Parathyroid adenoma (tissue), 2 donors: ENCODE measurements around the gene CHMP6.

ENCODE experiments used
- H2AFZ ChIP-seq: fragments of 300-600 bp; sonication (generic); one replicate; pipeline ENCODE4 v1.7.0; 2017; ENCODE audit warnings: antibody characterized with exemption, mild to moderate bottlenecking
- H3K27ac ChIP-seq: fragments of 300-600 bp; sonication (generic); one replicate; pipeline ENCODE4 v1.7.0; 2017
- H3K27me3 ChIP-seq: fragments of 300-600 bp; sonication (generic); one replicate; pipeline ENCODE4 v1.7.0; 2017; ENCODE audit warnings: low read length; ENCODE audit not compliant: control insufficient read depth, insufficient read depth
- H3K36me3 ChIP-seq: fragments of 300-600 bp; sonication (generic); one replicate; pipeline ENCODE4 v1.7.0; 2017; ENCODE audit warnings: low read length; ENCODE audit not compliant: control insufficient read depth, insufficient read depth
- H3K4me1 ChIP-seq: fragments of 300-600 bp; sonication (generic); one replicate; pipeline ENCODE4 v1.7.0; 2017; ENCODE audit warnings: control low read depth
- H3K4me2 ChIP-seq: fragments of 300-600 bp; sonication (generic); one replicate; pipeline ENCODE4 v1.7.0; 2017; ENCODE audit warnings: low read length
- H3K4me3 ChIP-seq: fragments of 300-600 bp; sonication (generic); one replicate; pipeline ENCODE4 v1.7.0; 2017; ENCODE audit warnings: low read depth, low read length
- H3K79me2 ChIP-seq: fragments of 300-600 bp; sonication (generic); one replicate; pipeline ENCODE4 v1.7.0; 2017; ENCODE audit warnings: control low read depth
- H3K9ac ChIP-seq: fragments of 300-600 bp; sonication (generic); one replicate; pipeline ENCODE4 v1.7.0; 2017; ENCODE audit warnings: mild to moderate bottlenecking
- H3K9me3 ChIP-seq: fragments of 300-600 bp; sonication (generic); one replicate; pipeline ENCODE4 v1.7.0; 2017; ENCODE audit warnings: low read length; ENCODE audit not compliant: control insufficient read depth
- TF ChIP-seq, protein P1 (sequence below): fragments of 300-600 bp; sonication (generic); IDR thresholded peaks from one replicate; pipeline ENCODE4 v1.7.0; 2017; ENCODE audit warnings: antibody characterized with exemption, mild to moderate bottlenecking
- donor health status: primary hyperparathyroidism.

Gene CHMP6

DNA sequence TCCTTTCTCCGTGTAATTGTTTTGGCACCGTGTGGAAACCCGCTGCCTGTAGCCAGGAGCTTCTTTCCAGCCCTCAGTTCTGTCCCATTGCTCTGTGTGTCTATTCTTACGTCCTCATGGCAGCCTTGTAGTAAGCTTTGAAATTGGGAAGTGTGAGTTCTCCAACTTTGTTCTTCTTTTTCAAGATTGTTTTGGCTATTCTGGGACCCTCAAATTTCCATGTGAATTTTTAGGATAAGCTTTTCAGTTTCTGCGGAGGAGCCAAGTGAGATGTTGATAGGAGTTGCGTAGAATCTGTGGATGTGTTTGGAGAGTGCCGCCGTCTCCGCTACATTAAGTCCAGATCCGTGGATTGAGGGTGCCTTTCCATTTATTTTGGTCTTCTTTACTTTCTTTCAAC, 15.2 kb downstream of the CHMP6 start:
- Histone ChIP-seq H3K79me2 (no peaks in the 10 kb centered on the region), H3K27me3 (no peaks in the 10 kb centered on the region), H3K9ac (no peak overlapping the region), H2AFZ (no peak overlapping the region), H3K36me3 (no peaks in the 10 kb centered on the region), H3K27ac (no peak overlapping the region), H3K4me1 (no peaks in the 10 kb centered on the region), H3K4me3 (no peak overlapping the region), H3K4me2 (no peak overlapping the region), H3K9me3 (no peaks in the 10 kb centered on the region)
- TF ChIP-seq, protein P1, sequence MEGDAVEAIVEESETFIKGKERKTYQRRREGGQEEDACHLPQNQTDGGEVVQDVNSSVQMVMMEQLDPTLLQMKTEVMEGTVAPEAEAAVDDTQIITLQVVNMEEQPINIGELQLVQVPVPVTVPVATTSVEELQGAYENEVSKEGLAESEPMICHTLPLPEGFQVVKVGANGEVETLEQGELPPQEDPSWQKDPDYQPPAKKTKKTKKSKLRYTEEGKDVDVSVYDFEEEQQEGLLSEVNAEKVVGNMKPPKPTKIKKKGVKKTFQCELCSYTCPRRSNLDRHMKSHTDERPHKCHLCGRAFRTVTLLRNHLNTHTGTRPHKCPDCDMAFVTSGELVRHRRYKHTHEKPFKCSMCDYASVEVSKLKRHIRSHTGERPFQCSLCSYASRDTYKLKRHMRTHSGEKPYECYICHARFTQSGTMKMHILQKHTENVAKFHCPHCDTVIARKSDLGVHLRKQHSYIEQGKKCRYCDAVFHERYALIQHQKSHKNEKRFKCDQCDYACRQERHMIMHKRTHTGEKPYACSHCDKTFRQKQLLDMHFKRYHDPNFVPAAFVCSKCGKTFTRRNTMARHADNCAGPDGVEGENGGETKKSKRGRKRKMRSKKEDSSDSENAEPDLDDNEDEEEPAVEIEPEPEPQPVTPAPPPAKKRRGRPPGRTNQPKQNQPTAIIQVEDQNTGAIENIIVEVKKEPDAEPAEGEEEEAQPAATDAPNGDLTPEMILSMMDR = no peak

DNA sequence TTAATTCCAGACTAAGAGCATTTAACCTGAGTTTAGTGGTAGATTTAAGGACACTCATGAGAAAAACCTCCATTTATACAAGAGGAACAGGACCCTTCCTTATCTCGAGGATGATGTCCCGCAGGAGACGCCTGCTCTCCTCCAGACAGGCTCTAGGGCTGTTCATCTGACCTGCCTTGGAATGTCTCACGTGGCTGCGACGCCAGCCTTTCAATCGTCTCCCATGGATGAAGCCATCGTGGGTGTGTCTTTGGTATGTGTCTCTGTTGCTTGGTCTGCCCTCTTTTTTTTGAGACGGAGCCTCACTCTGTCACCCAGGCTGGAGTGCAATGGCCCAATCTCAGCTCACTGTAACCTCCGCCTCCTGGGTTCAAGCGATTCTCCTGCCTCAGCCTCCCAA, 16.5 kb downstream of the CHMP6 start:
- H3K4me2 ChIP-seq = no peak overlapping the region
- H3K27me3 ChIP-seq = no peaks in the 10 kb centered on the region
- H3K27ac ChIP-seq = no peak overlapping the region
- H3K36me3 ChIP-seq = no peaks in the 10 kb centered on the region
- H3K4me1 ChIP-seq = no peaks in the 10 kb centered on the region
- no peaks in the 10 kb centered on the region for H3K9me3 ChIP-seq
- no peak overlapping the region for H3K4me3 ChIP-seq
- no peaks in the 10 kb centered on the region for H3K79me2 ChIP-seq
- no peak overlapping the region for H2AFZ ChIP-seq
- TF ChIP-seq, protein P1 = no peak
- H3K9ac ChIP-seq = no peak overlapping the region

DNA sequence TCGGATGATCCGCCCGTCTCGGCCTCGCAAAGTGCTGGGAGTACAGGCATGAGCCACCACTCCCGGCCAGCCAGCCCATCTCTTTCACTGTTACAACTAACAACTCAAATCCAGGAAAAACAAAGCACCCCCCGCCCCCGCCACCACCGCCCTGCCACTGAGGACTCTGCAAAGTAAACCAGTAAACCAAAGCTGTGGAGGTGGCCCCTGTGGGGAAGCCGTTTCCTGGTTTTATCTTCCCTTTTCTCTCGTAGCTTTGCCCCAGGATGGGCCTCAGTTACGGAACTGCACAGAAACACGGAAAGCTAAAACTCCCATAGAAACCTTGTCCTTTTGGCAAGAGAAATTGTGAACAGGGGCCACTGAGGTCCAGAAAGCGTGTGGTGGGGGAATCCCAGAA, 17.5 kb downstream of the CHMP6 start:
- Histone ChIP-seq H3K9ac (no peak overlapping the region), H3K4me3 (no peak overlapping the region), H2AFZ (no peak overlapping the region), H3K27ac (no peak overlapping the region), H3K9me3 (no peaks in the 10 kb centered on the region), H3K27me3 (no peaks in the 10 kb centered on the region), H3K79me2 (no peaks in the 10 kb centered on the region), H3K36me3 (no peaks in the 10 kb centered on the region), H3K4me2 (no peak overlapping the region), H3K4me1 (no peaks in the 10 kb centered on the region)
- TF ChIP-seq, protein P1 = no peak

DNA sequence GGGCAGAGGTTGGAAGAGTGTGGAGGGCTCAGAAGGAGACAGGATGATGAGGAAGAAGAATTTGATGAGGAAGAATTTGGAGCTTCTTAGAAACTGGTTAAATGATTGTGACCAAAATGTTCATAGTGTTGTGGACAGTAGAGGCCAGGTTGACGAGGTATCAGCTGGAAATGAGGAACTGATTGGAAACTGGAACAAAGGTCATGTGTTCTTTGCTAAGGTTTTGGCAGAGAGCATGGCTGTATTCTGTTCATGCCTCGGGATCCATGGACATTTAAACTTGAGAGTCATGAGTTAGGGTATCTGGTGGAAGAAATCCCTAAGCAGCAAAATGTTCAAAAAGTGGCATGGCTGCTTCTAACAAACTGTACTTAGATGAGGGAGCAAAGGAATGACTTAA, 19.3 kb downstream of the CHMP6 start:
- Histone ChIP-seq H3K36me3 (no peaks in the 10 kb centered on the region), H2AFZ (no peak overlapping the region)
- TF ChIP-seq, protein P1 = no peak

DNA sequence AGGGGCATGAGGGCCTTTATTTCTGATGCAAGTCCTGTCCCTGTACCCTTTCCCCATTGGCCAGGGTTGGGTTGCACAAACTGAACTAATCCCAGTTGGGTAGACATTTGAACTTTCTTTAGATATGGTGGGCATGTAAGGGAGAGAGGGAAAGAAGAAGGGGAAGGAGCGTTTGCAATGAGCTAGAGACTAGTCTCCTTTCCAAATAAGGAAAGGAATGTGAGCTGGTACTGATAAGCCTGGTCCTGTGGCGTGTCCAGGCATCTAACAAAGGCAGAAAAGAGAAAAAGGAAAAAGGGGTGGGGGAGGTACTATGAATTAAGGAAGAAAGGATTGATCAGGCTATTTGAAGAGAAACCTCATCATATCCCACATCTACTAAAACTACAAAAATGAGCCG, 20.3 kb downstream of the CHMP6 start:
- no peaks in the 10 kb centered on the region for H3K36me3 ChIP-seq
- H3K79me2 ChIP-seq = no peaks in the 10 kb centered on the region
- TF ChIP-seq, protein P1 = no peak
- no peak overlapping the region for H3K4me2 ChIP-seq
- H3K9ac ChIP-seq = no peak overlapping the region
- H3K4me1 ChIP-seq = no peaks in the 10 kb centered on the region
- no peaks in the 10 kb centered on the region for H3K9me3 ChIP-seq
- H2AFZ ChIP-seq = no peak overlapping the region
- H3K27ac ChIP-seq = no peak overlapping the region
- H3K27me3 ChIP-seq = no peaks in the 10 kb centered on the region
- no peak overlapping the region for H3K4me3 ChIP-seq

More for the DNA sequence above, 19.3 kb downstream of the CHMP6 start:
- Histone ChIP-seq H3K79me2 (no peaks in the 10 kb centered on the region), H3K27me3 (no peaks in the 10 kb centered on the region), H3K9me3 (no peaks in the 10 kb centered on the region), H3K9ac (no peak overlapping the region), H3K4me1 (no peaks in the 10 kb centered on the region), H3K27ac (no peak overlapping the region), H3K4me3 (no peak overlapping the region), H3K4me2 (no peak overlapping the region)
